Activated naive CD4-positive, alpha-beta T cell (primary cell): ENCODE measurements around the gene PSAT1.

Experiments
- DNase-seq, 4 experiments: peaks; one replicate each; lab custom pipeline; 2025; lab: John Stamatoyannopoulos, UW

Gene PSAT1

DNA sequence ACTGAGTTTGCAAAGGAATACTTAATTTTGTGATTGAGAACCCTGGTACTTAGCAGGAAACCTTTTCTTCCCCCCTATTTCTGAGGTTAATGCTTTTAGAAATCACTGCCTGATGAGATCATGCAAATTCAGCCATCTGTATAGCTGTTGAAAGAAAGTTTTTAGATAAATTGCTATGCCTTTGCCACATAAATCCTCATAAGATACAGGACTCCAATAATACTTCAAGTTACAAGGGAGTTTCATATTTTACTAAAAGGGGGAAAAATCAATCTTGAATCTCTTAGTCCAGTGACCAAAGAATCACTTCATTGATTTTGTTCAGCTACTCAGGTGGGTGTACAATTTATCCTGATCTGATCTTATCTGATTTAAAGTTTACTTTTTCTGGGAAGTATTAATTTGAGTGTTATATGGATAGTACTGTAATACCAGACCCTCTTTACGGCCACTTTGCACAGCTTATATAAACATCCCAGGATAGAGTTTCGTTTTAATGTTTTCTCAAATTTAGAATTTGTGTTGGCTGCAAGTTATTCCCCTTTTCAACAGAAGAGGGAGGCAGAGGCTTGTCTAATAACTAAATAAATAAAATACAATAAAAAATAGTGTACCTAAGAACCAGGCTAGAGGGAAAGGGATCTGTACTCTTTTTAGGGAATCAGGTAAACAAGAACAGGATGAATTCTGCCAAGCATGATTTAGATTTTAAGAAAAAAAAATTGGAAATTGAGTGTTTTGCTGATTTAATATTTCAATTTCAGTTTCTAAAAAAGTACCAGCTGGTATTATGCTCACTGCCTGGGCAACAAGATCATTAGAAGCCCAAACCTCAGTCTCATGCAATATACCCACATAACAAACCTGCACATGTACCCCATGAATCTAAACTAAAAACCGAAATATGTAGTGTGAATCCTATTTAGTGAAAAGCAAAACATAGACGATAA lies 69.1 kb downstream of the PSAT1 start:
- DNase-seq: no peak

DNA sequence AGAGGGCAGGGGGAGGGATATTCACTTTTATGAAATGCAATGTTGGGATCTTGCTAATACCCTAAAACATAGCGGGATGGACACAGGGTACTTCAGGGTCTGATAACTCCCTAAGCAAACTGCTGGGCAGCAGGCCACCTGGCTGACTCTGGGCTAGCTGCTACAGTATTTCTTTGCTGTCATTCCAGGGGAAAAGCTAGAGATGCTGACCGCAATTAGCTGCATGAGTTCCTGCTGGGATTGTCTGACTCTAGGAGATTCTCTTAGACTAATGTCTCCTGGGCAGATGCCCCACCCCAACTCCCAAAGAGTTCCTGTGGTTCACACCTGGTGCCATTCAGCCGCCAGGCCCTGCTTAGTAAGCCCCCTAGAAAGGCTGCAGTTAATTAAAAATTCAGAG lies 69.9 kb downstream of the PSAT1 start:
- no peak for DNase-seq

DNA sequence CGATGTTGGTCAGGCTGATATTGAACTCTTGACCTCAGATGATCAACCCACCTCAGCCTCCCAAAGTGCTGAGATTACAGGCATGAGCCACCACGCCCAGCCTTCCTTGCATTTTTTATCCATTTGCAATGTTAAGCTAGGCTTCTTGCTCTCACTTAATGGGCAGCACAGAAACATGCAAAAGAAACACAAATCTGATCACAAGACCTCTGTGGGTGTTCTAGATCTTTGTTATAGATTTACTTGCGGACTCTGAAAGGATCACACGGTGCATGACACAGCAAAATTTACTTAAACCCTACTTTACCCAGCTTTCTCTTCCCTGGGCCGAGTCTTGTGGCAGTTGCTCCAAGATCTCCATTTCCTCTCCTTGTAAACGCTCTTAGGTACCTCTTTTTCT lies 71.3 kb downstream of the PSAT1 start:
- DNase-seq: no peak

DNA sequence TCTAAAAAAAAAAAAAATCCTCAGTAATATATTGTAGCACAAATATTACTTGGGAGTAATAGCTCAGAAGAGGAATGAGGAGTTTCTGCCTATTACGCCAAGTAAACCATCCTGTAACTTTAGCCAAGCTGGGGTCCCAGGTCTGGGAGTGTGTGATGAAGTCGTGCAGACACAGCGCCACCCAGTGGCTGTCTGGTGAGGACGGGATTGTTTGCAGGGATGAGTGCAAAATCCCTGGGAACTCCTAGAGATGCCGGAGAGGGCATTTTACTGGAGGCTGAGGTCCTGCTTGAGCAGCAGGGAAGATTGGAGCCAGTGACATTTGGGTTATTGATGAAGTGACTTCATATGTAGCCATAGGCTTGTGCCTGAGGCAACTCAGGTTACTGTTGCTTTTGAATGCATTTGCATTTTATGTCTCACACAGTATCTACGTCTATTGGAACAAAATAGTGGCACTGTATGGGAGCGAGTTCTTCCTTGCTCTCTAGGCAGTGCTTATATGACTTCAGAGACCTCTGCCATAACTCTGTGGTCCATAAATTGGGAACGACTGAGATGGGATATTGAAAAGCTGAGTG lies 72.8 kb downstream of the PSAT1 start:
- DNase-seq: peak; percentile 2 to 37 (median 8)

DNA sequence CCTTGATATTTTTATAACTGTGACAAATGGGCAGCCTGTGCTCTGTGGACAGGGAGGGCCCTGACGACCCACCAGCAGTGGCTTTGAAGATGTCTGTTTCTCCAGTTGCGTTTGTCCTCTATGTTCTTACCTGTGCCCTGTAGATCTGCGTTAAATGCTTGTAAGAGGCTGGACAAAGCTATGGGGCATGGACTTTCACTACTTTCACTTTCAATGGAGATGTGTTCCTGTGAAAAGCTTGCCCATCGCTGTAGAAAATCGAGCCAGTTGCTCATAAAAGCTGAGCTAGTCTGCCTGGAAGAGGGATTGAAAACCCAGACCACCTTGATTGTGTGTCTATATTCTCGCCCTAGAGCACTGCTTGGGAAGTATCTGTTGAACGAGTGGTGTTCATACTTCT lies 74.1 kb downstream of the PSAT1 start:
- DNase-seq: no peak

DNA sequence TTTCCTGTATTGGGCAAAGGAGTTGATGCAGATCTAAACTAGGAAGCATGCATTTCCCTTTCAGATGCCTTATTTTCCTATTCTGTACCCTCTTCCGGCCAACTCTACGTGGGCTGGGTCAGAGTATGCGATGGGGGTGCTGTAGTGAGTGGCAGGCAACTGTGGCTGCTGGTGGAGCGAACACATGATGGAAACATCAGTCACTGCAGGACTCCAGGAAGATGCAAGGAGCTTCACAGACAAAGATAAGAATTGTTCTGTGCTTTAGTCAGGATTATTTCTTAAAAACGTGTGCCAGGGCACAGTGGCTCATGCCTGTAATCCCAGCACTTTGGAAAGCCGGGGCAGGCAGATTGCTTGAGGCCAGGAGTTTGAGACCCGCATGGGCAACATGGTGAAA lies 75.1 kb downstream of the PSAT1 start:
- DNase-seq: no peak
